Spleen (tissue), 11 donors: ENCODE measurements around the gene RGR. TPM values are rescaled to one million over a fixed set of nuclear protein-coding genes. Genes with fewer than 3 reads are reported as not detected.

Experiments used
- DNase-seq: peaks from one replicate; pipeline ENCODE4 v3.0.0-alpha.2; 2020
- H3K27ac ChIP-seq, 8 donors: fragments of 200-600 bp; sonication (generic) in 7 of 8; 1 replicate in 4 of 8; 2 replicates in 4 of 8; pipeline versions ENCODE4 v1.5.0 to v1.8.0; 2016 to 2021; ENCODE audit warnings: inconsistent platforms in 4 of 8, mild to moderate bottlenecking in 4 of 8, moderate library complexity in 1 of 8
- H3K27me3 ChIP-seq, 7 donors: fragments of 200-600 bp; sonication (generic) in 6 of 7; replicated peaks in 1 of 7; 1 replicate in 4 of 7; 2 replicates in 3 of 7; pipeline versions ENCODE4 v1.5.0 to v1.8.0; 2016 to 2021; ENCODE audit warnings: inconsistent platforms in 3 of 7, mild to moderate bottlenecking in 1 of 7
- H3K36me3 ChIP-seq, 6 donors: fragments of 200-600 bp; sonication (generic) in 5 of 6; 1 replicate in 4 of 6; 2 replicates in 2 of 6; pipeline versions ENCODE4 v1.5.0 to v1.8.0; 2016 to 2021; ENCODE audit warnings: inconsistent platforms in 2 of 6
- H3K4me1 ChIP-seq, 6 donors: fragments of 200-600 bp; sonication (generic) in 5 of 6; 1 replicate in 3 of 6; 2 replicates in 3 of 6; pipeline versions ENCODE4 v1.5.0 to v1.8.0; 2016 to 2021; ENCODE audit warnings: inconsistent platforms in 3 of 6
- H3K4me3 ChIP-seq, 8 donors: fragments of 200-600 bp; sonication (generic) in 7 of 8; 1 replicate in 4 of 8; 2 replicates in 4 of 8; pipeline versions ENCODE4 v1.5.0 to v1.8.0; 2016 to 2021; ENCODE audit warnings: inconsistent platforms in 4 of 8, mild to moderate bottlenecking in 4 of 8, moderate library complexity in 2 of 8
- H3K9me3 ChIP-seq, 8 donors: fragments of 200-600 bp; sonication (generic) in 7 of 8; 1 replicate in 4 of 8; 2 replicates in 4 of 8; pipeline versions ENCODE4 v1.5.0 to v1.8.0; 2016 to 2021; ENCODE audit warnings: inconsistent platforms in 4 of 8
- POLR2A ChIP-seq, 3 donors: fragments of 450-650 bp; IDR thresholded peaks; one replicate each; pipeline ENCODE4 v1.5.1; 2017; ENCODE audit warnings: antibody characterized with exemption in 3 of 3, mild to moderate bottlenecking in 1 of 3
- POLR2AphosphoS5 ChIP-seq, 3 donors: sonication (generic); formaldehyde crosslinking; IDR thresholded peaks; one replicate each; pipeline ENCODE4 v1.5.1; 2017; ENCODE audit warnings: antibody characterized with exemption in 3 of 3
- WGBS, 5 donors: extraction: QIAGEN DNeasy Blood & Tissue Kit in 3 of 5; methylation state at CpG; one replicate each; pipeline versions ENCODE4 v1.1.5 to v1.1.7; 2013 to 2018; 5-methylcytosine and 5-hydroxymethylcytosine counted together
- intact Hi-C: fragments of 100-400 bp; cut with DNase I; formaldehyde crosslinking; loops from one replicate; pipeline ENCODE4 v1.15.0; 2023; ENCODE audit warnings: low total_unique reads
- polyA plus RNA-seq, 3 donors: library from polyadenylated mRNA; stranded (reverse); fragments of 200-250 nt; gene quantifications; one replicate each; pipeline ENCODE4 v1.2.1, GENCODE V29; 2013
- total RNA-seq, 7 donors: library from RNA; depleted of rRNA in 3 of 7; stranded (reverse); fragments of >200 nt in 3 of 7; fragmentation: NEBNext Ultra II Directional in 4 of 7; extraction: Animal tissue kit (Norgen Biotek cat#: 25700) in 4 of 7; gene quantifications; one replicate each; pipeline versions ENCODE4 v1.1.0 to v1.2.1, GENCODE V29; 2016 to 2021
- TF ChIP-seq, protein P1 (sequence below), 11 experiments: fragments of 200-600 bp in 7 of 11; fragments of 450-650 bp in 4 of 11; sonication (generic) in 4 of 11; IDR thresholded peaks in 8 of 11; conservative IDR thresholded peaks in 3 of 11; 1 replicate in 7 of 11; 2 replicates in 4 of 11; pipeline versions ENCODE4 v1.4.0 to v1.8.0; 2016 to 2021; ENCODE audit warnings: antibody characterized with exemption in 11 of 11, inconsistent platforms in 4 of 11, mild to moderate bottlenecking in 1 of 11
- donor health status: healthy with polysubstance abuse.
- donor health status: DM: no; HTN: no; CAD: no; lungs with moderate emphysema.
- donor health status: DM: no; HTN: no; CAD: no.
- donor health status: Bipolar disorder and iron deficiency.
- donor health status: healthy.
- donor health status: DM: no; HTN: no; CAD: no.
- donor health status: DM: yes; HTN: yes; CAD: no.

RGR gene
- total and polyA plus RNA-seq, 10 donors = not detected

DNA sequence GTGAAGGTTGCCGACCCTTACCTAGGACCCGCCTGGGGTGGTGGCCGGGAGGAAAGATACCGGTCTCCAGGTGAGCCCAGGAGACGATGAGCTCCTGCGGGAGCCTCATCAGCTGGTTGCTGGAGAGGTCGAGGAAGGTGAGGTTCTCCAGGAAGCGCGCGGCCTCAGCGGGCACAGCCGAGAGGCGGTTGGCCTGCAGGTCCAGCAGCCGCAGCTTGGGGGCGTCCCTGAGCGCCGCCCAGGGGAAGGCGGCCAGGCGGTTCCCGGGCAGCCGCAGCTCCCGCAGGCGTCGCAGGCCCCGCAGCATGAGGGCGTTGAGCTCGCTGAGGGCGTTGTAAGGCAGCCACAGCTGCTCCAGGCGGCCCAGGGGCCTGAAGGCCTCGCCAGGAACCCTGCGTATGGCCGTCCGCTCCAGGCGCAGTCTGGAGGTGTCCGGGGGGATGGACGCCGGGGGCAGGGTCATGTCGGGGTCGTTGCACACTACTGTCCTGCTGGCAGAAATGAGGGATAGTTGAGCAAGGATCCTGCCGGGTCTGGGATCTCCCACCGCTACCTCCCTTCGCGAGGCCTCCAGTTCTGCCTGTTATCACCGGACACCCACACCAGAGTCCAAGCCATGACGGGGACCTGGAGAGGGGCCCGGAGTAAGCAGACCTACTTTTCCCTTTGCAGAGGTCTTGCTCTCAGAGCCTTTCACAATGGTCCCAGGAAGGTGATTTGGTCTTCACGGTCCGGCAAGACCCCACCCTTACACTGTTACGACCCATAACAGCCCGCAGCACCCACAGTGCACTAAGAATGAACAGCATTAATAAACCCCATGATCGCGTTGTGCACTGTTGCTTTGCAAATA, 7.4 kb upstream of the RGR start:
- Histone ChIP-seq H3K27ac (no peak overlapping the region), H3K9me3 (no peaks in the 10 kb centered on the region), H3K27me3 (peaks cover 0 to 35% (median 5%) of the 10 kb centered on the region in 7 donors), H3K36me3 (no peaks in the 10 kb centered on the region), H3K4me3 (no peak overlapping the region), H3K4me1 (no peaks in the 10 kb centered on the region)
- WGBS, 5 donors = 51 to 63% (median 53%) methylated on average over 24 to 52 of the region's 52 CpGs
- DNase-seq = no peak
- intact Hi-C loops = no loop called here
- TF ChIP-seq POLR2AphosphoS5 (IDR thresholded peaks at IDR 0.05) (no peak), POLR2A (IDR thresholded peaks at IDR 0.05) (no peak)

DNA sequence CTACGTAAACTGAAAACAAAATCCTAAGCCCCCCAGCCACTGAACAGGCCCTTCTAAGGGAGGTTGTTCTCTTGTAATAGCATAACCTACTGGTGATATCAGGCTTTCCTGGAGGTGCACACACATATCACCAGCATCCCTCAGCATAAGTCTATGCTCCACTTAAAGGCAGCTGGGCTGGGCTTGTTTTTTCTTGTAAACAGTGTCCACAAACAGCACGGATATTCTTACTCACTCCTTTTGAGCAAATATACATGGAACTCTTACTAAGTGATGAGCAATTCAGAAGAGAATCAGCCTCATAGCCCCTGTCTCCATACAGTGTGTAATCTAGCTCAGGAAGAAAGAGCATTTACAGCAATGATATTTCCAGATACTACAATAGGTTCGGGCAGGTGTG, 5.9 kb upstream of the RGR start:
- intact Hi-C loops = no loop called here
- Histone ChIP-seq H3K27me3 (peaks cover 0 to 26% (median 5%) of the 10 kb centered on the region in 7 donors), H3K4me3 (no peak overlapping the region), H3K4me1 (no peaks in the 10 kb centered on the region), H3K27ac (no peak overlapping the region), H3K9me3 (no peaks in the 10 kb centered on the region), H3K36me3 (no peaks in the 10 kb centered on the region)
- 86 to 92% (median 89%) methylated on average over 3 of the region's 3 CpGs for WGBS, 5 donors
- TF ChIP-seq POLR2A (IDR thresholded peaks at IDR 0.05) = no peak
- TF ChIP-seq, protein P1, sequence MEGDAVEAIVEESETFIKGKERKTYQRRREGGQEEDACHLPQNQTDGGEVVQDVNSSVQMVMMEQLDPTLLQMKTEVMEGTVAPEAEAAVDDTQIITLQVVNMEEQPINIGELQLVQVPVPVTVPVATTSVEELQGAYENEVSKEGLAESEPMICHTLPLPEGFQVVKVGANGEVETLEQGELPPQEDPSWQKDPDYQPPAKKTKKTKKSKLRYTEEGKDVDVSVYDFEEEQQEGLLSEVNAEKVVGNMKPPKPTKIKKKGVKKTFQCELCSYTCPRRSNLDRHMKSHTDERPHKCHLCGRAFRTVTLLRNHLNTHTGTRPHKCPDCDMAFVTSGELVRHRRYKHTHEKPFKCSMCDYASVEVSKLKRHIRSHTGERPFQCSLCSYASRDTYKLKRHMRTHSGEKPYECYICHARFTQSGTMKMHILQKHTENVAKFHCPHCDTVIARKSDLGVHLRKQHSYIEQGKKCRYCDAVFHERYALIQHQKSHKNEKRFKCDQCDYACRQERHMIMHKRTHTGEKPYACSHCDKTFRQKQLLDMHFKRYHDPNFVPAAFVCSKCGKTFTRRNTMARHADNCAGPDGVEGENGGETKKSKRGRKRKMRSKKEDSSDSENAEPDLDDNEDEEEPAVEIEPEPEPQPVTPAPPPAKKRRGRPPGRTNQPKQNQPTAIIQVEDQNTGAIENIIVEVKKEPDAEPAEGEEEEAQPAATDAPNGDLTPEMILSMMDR (IDR thresholded peaks at IDR 0.05 in 8 of 11, conservative IDR thresholded peaks at IDR 0.05 in 3 of 11) = no peak
- TF ChIP-seq POLR2AphosphoS5 (IDR thresholded peaks at IDR 0.05) = no peak
- no peak for DNase-seq

DNA sequence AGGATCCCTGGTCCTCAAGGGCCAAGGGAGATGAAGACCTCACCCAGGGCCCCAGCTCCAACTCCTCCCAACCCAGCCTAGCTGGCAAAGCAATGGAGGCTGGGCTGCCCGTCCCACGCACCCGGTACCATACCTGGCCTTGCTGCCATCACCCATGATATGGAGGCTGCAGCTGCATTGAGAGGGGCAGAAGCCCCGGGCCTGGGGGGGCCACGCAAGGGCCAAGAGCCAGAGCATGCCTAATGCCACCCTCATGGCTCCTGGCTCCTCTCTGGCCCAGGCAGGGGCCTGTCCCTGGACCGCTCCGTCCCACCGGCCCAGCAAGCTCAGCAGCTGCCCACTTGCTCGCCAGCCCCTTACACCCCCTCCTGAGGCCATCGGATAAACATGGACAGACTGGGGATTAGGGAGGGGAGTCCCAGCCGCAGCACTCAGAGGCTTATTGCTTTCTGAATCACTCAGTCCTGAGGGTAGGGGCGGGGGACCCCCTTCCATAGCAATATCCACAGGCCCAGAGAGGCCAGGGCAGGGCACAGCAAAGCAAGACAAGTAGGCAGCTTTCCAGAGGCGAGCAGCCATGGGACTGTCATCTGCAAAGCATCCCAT, 3.6 kb upstream of the RGR start, which contains the start of gene LRIT1:
Gene LRIT1 (minus strand): TSS at position 362 of the 606 bp plus-strand sequence. CDS start 107 bp downstream, at position 255.
- Histone ChIP-seq H3K27me3 (peaks cover 0 to 17% (median 5%) of the 10 kb centered on the region in 7 donors), H3K4me1 (no peaks in the 10 kb centered on the region), H3K9me3 (no peaks in the 10 kb centered on the region), H3K4me3 (no peak within 1 kb of the TSS), H3K27ac (no peak within 1 kb of the TSS), H3K36me3 (no peaks in the 10 kb centered on the region)
- intact Hi-C loops = no loop called here
- DNase-seq = no peak
- TF ChIP-seq, protein P1 (IDR thresholded peaks at IDR 0.05 in 8 of 11, conservative IDR thresholded peaks at IDR 0.05 in 3 of 11) = no peak
- TF ChIP-seq POLR2AphosphoS5 (IDR thresholded peaks at IDR 0.05) (no peak), POLR2A (IDR thresholded peaks at IDR 0.05) (no peak)
- WGBS, 5 donors = 58 to 93% (median 85%) methylated on average over 2 to 13 of the region's 13 CpGs

DNA sequence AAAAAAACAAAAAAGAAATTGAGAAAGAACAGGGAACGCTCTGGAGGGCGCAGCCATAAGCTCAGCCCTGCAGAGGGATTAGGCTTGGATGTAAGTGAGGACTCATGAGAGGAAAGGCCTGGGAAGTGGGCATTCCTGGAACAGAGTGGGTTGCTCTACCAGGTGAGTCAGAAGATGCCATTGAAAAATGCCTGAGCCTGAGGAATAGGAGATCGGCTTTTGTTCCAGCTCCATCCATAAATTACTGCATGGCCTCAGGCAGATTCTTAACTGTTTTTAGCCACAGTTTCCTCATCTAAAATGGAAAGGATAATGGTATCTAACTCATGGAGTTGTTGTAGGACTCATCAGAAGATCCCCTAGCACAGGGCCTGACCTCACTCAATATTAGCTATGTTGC, 1.1 kb upstream of the RGR start:
- TF ChIP-seq POLR2AphosphoS5 (IDR thresholded peaks at IDR 0.05) = no peak
- TF ChIP-seq, protein P1 (IDR thresholded peaks at IDR 0.05 in 8 of 11, conservative IDR thresholded peaks at IDR 0.05 in 3 of 11) = no peak
- Histone ChIP-seq H3K27me3 (peaks cover 0 to 10% (median 0%) of the 10 kb centered on the region in 7 donors), H3K4me1 (no peaks in the 10 kb centered on the region), H3K36me3 (no peaks in the 10 kb centered on the region), H3K4me3 (no peak overlapping the region), H3K9me3 (no peaks in the 10 kb centered on the region), H3K27ac (no peak overlapping the region)
- DNase-seq = no peak
- intact Hi-C loops = no loop called here
- 88 to 97% (median 94%) methylated on average over 3 of the region's 3 CpGs for WGBS, 5 donors
